AG04450 (cell line): ENCODE results near the gene MFAP5. TPM values are rescaled to one million over a fixed set of nuclear protein-coding genes. Genes with fewer than 3 reads are reported as not detected.

Experiments used
- CTCF ChIA-PET: fragments of 300-600, 350-600 bp; formaldehyde crosslinking; extraction: SDS; loops from one replicate; lab custom pipeline; 2022; ENCODE audit warnings: antibody characterized with exemption, inconsistent platforms; lab: Charles Lee
- POLR2A ChIA-PET: fragments of 350-600 bp; formaldehyde crosslinking; extraction: SDS; loops from one replicate; lab custom pipeline; 2021; ENCODE audit warnings: antibody characterized with exemption, inconsistent platforms; lab: Yijun Ruan, JAX
- DNase-seq: peaks from one replicate; pipeline ENCODE4 v3.0.0-alpha.2; 2011; ENCODE audit warnings: low read depth, low spot score
- H3K27ac ChIP-seq: one replicate; pipeline ENCODE4 v1.5.1; 2012; ENCODE audit warnings: low read depth, low read length, control low read depth
- H3K27me3 ChIP-seq: one replicate; pipeline ENCODE4 v1.6.0; 2012; ENCODE audit warnings: low read length; ENCODE audit not compliant: control insufficient read depth, insufficient read depth
- H3K4me3 ChIP-seq: 2 replicates; pipeline ENCODE4 v1.5.1; 2011; ENCODE audit warnings: mild to moderate bottlenecking, low read depth, low read length, control low read depth
- H3K9me3 ChIP-seq: 2 replicates; pipeline ENCODE4 v1.5.1; 2012; ENCODE audit warnings: low read length; ENCODE audit not compliant: control insufficient read depth, insufficient read depth
- polyA plus RNA-seq: library from polyadenylated mRNA; depleted of rRNA; stranded (reverse); fragments of >200 nt; gene quantifications from 2 replicates; pipeline ENCODE4 v1.2.3, GENCODE V29; 2011; rRNA removed
- small RNA-seq: library from RNA; depleted of rRNA; stranded (forward); fragments of <200 nt; gene quantifications from one replicate; pipeline ENCODE3, GENCODE V24; 2012; ENCODE audit warnings: low read depth; ENCODE audit not compliant: insufficient read length
- TF ChIP-seq, protein P1 (sequence below): IDR thresholded peaks from 2 replicates; pipeline ENCODE4 v1.5.1; 2011; ENCODE audit warnings: low read depth, low read length, control low read depth, inconsistent platforms

The MFAP5 gene
- polyA plus RNA-seq, 1 experiment, result 0.60 TPM

DNA sequence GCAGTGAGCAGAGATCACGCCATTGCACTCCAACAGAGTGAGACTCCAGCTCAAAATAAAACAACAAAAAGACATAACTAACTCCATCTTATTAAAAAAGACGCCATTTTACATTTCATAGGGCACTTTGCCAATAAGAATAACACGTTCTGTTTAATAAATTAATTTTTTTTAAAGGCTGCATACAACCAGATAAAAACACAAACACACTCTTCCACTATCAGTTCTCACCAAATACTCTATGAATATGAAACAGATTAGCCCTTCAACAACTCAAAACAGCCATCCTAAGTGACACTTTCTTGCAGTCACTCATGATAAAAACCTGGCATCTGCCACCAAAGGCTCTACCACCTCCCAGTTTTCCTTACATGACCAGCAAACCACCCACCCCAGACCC lies 66.1 kb downstream of the MFAP5 start:
- H3K27ac ChIP-seq, result no peak overlapping the region
- H3K9me3 ChIP-seq, result no peaks in the 10 kb centered on the region
- CTCF ChIA-PET, result interaction anchor here (1.0 kb wide), 1 partner anchor 12 kb away, joined by 3 read pairs; no protein-coding TSS in a partner anchor
- no peak for DNase-seq
- H3K27me3 ChIP-seq, result no peaks in the 10 kb centered on the region
- TF ChIP-seq, protein P1, sequence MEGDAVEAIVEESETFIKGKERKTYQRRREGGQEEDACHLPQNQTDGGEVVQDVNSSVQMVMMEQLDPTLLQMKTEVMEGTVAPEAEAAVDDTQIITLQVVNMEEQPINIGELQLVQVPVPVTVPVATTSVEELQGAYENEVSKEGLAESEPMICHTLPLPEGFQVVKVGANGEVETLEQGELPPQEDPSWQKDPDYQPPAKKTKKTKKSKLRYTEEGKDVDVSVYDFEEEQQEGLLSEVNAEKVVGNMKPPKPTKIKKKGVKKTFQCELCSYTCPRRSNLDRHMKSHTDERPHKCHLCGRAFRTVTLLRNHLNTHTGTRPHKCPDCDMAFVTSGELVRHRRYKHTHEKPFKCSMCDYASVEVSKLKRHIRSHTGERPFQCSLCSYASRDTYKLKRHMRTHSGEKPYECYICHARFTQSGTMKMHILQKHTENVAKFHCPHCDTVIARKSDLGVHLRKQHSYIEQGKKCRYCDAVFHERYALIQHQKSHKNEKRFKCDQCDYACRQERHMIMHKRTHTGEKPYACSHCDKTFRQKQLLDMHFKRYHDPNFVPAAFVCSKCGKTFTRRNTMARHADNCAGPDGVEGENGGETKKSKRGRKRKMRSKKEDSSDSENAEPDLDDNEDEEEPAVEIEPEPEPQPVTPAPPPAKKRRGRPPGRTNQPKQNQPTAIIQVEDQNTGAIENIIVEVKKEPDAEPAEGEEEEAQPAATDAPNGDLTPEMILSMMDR, result no peak
- no peak overlapping the region for H3K4me3 ChIP-seq
- POLR2A ChIA-PET, result no interaction called here

Small RNA genes within 50 kb of the gene (small RNA-seq; reads per million reads assigned to genes)
- gene RF00564, result not detected

Other genes with a start within 250 kb of the MFAP5 start
- not detected in 2 replicates for gene CLEC6A, start 206.9 kb downstream of the MFAP5 start, polyA plus RNA-seq
- not detected in 2 replicates for gene CLEC4D, start 149.3 kb downstream of the MFAP5 start, polyA plus RNA-seq
- not detected in 2 replicates for gene CLEC4E, start 121.9 kb downstream of the MFAP5 start, polyA plus RNA-seq
- not detected in 2 replicates for gene AICDA, start 50.0 kb downstream of the MFAP5 start, polyA plus RNA-seq
- 15.8 and 22.0 TPM in 2 replicates for gene RIMKLB, start 35.2 kb upstream of the MFAP5 start, polyA plus RNA-seq
- gene A2ML1, start 159.8 kb upstream of the MFAP5 start, polyA plus RNA-seq, result not detected in 2 replicates